GM19035 (cell line): ENCODE measurements around the gene TPK1.
A peak's percentile ranks its signal among the peaks of the same experiment; 100 is the strongest.

Experiments used
- ATAC-seq: cut with Tn5 transposase; IDR thresholded peaks from one replicate; pipeline ENCODE4 v1.9.1; 2021; ENCODE audit not compliant: unreplicated experiment

Gene TPK1

DNA sequence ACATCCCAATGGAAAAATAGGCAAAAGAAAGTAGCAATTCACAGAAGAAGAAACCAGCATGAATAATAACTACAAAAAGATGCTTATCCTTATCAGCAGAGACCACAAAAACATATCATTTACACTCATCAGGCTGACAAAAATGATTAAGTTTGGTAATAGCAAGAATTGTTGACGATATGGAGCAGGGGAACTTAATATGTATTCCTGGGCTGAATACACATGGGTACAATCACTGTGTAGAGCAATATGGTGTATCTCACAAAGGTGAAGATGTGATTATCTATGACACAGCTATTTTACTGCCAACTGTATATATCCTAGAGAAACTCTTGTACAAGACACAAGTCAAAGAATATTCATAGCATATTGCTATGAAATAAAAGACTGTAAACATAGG is 290.5 kb downstream of the TPK1 start:
- no peak for ATAC-seq

DNA sequence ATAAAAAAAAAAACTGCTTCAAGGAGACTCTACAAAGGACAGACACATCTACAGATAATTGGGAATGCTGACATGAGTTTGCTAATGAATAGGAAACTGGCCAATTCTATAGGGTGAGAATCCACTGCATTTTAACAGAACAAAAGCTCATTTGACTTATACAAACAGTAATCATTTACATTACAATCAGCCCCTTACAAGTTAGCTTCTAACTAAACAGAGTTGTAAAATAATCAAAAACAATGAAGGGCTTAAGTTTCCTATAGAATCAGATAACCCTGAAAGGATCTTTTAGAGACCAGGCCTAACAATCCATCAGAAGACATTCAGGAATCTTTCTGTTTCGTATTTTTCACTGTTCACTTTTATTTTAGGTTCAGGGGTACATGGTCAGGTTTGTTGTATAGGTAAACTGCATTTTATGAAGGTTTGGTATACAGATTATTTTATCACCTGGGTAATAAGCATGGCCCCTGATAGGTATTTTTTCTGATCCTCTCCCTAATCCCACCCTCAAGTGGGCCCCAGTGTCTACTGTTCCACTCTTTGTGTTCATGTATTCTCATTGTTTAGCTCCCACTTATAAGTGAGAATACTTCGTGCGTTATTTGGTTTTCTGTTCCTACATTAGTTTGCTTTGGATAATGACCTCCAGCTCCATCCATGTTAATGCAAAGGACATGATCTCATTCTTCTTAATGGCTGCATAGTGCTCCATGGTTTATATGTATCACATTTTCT is 301.0 kb downstream of the TPK1 start:
- no peak for ATAC-seq

DNA sequence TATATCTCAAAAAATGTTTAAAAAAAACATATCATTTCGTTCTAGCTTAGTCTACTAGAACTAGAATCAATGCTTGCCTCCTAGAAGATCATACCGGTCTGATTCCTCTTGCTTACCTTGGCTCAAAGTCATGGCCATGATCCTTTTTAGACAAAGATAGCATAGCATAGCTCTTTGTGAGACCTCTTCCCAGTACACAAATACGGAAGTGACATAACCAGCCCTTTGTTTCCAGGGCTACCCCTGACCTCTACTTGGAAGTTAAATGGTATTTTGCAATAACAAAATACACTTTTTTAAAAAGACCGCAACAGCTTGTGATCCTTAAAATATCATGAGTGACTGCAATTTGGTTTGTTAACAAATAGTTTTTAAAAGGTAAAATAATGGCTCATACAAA is 301.7 kb downstream of the TPK1 start:
- no peak for ATAC-seq

DNA sequence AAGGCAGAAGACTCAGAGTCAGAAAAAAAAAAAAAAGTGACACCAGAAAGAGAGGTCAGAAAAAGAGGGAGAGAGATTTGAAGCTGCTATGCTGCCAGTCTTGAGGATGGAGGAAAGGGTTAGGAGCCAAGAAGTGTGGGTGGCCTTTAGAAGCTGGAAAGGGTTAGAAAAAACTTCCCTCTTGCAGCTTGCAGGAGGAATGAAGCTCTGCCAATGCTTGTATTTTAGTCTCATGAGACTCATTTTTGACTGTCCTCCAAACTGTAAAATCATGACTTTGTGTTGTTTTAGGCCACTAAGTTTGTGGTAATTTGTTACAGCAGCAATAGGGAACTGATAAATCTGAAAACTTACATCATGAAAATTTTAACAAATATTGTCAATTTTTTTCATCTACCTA is 304.7 kb downstream of the TPK1 start:
- ATAC-seq, result no peak

DNA sequence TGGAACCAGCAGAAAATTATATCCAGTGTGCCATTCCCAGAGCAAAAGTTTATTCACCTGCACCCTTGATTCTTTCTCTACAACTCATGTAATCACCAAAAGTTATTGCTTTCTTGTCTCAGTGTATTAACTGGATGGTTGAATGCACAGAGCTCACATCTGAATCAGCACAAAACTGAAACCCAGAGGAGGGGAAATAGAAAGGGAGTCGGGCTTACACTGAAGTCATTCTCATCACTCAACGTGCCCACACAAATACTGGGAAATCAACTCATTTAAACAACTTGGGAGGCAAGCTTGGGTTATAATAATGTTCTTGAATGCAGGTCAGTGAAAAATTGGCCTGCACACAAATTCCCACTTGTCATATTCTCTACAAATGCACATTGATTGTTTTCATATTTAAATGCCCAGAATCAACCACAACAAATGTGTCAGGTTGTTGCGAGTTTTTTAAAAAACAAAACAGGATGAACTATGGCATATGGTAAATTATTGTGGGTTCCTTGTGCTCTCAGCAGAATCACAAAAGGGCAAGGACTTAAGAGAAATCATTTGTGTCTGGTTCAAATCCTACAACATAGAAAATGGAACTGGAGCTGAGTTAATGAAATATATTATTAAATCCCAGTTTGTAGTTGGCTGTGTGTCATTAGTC is 306.5 kb downstream of the TPK1 start:
- ATAC-seq, result peak; percentile 98

DNA sequence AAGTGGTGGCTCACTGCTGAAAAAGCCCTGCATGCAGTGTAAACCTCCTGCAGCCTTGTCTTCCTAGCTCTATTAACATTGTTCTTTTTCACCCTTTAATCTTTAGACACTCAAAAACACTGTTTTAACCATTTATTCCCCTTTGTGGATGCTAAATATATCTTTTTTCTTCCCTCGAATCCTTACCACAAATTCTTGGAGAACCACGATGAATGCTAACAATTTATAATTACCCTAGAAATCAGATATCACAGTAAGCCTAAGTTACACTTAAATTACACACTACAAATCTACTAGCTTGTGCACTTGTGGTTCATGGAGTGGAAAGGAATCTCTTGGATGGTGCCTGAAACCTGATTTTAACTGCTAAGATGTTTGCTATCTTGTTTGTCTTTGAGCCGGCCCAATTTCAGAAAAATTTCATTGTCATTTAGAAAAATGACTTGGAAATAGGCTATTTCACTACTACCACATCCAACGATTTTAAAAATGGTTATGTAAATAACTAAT is 307.3 kb downstream of the TPK1 start:
- ATAC-seq, result no peak

DNA sequence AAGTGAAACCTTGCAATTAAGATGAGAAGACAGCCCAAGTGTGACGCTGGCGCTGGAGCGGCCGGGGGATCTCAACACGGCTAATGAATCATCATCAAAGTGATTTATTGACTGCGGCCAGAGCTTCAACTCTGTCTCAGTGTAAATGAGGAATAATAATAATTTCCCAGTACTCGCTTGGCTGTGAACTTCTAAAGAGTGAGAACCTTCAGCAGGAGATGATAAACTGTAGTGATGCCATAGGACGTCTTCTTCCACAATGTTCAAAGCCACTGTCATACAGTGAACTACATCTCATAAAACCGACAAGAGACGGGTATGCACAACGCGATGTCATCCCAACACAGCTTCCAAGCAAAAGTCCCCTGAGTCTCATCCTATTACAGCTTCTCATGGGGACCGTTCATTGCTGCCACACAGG is 308.8 kb downstream of the TPK1 start:
- ATAC-seq, result no peak

DNA sequence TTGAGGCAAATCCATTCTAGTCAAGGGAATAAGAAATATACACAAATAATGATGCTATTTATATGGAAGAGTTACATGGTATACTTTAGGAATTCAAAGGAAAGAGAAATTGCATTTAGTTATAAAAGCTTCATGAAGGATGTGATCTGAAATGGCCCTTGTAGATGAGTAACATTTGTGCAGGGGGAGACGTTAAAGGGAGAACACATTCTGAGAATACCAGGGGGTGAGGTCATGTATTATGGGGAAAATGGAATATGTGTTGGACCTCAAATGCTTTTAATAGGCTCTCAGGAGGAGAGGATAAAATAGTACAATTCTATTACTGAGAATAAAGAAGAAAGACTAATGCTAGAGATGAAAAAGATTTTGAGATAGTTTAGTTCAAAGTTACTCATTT is 309.9 kb downstream of the TPK1 start:
- ATAC-seq, result no peak

DNA sequence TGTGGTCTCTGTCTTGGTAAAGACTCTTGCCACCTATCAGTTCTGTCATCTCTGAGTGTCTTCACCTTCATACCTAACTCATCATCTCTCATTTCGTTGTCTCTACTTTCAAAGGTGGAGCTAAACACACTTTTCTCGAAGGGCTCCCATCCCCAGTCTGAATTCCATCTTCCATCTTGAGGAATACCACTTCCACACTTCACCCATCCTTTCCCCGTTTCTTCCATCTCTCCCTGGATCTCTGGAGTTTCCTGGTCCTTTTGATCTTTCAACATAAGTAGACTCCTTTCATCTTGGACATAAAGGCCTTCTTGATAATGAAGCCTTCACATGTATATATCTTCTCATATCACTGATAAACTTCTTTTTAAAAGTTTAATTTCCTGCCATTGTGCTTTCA is 311.6 kb downstream of the TPK1 start:
- no peak for ATAC-seq

DNA sequence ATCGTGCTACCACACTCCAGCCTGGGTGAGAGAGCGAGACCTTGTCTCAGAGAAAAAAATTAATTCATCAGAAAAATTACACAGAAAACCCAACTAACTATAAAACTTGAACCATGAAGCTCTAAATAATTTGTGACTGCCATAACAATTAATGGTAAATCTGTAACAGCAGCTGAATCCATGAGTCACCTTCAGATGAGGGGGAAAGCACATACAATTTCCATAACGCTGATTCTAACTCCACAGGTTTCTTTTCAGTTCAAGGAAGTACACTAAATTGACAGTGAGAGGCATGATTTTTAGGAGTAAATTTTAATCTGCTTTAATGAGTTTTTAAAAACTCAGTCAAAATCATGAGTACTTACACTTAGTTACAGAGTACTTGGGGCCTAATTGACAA is 312.2 kb downstream of the TPK1 start:
- no peak for ATAC-seq

DNA sequence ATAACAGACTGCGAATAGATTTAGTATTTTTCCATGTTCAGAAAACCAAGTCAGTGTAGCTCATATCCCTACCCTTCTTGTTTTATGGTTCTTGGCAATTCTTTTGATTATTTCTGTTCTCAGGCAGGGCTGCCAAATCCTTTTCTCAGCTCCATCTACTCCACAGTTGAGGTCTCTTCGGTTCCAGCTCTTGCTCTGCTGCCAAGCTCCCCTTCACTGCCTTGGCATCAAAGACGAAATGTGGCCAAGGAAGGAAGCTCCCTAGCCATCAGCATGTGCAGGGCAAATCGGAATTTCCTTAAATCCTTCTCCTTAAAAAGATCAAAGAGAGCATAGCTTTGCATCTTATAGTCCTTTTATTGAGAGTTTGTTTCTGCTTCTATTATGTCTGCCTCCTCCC is 315.9 kb downstream of the TPK1 start:
- ATAC-seq, result no peak

DNA sequence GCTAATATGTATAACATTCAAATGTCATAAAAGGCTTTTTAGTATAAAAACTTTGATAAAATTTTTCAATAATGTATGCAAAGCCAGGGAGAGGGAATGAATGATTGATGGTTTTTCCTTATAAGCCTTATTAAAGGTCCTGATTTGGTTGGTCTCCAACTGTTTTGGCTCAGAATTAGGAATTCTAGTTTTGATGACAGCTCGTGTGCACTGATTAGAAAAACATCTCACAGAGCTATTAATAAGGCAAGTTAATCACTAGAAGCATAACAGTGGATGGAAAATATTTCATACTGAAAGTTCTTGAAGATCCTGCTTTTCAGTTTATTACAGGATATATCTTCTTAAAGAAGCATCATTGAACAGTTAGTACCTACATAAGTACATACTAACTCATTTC is 317.5 kb downstream of the TPK1 start:
- ATAC-seq, result no peak

DNA sequence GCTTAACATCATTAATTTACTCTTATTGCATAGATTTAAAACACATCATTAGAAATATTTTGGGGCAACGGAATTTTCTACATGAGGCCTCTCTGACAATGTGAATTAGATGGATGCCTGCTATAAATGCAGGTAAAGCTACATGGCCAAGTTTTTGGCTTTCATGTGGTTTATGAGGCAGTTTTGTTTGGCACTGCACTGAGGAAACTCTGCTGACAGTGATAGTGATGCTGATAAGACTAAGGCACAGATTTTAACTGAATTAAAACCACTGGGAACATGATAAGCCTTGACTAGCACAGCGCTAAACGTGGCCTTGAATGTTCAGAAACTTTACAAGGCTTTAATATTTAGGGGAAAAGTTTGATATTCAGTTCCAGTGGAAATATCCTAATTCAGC is 318.1 kb downstream of the TPK1 start:
- ATAC-seq, result no peak

DNA sequence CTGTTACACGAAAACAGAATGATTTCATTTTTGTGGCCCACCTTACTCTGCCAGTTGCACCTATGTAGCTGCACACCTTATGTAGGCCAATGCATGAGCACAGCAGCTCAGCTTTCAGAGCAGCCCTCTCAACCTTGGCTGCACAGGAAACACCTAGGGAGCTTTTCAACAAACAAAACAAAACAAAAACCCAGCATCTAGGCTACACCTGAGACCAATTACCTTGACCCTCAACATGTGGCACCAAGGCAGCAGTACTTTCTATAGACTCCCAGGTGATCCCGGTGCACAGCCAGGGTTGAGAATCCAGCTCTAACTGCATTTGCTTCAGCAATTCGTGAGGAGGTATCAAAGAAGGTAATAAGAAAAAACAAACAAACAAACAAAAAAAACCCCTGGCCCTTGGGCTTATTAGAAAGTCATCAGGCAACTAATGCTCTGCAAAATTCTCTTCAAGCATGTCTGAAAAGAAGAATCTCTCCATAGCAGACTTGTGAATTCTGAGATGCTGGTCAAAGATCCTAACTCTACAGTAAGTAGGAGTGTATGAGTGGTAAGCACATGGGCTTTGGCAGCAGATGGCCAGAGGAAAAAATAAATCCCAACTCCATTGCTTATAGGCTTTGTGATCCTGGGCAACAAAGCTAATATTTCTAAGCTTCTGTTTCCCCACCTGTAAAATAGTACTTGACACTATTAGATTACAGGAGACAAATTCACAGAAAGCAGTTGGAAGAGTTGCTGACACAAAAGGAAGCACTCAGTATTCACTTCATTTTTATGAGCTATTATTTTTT is 318.9 kb downstream of the TPK1 start:
- ATAC-seq, result no peak

DNA sequence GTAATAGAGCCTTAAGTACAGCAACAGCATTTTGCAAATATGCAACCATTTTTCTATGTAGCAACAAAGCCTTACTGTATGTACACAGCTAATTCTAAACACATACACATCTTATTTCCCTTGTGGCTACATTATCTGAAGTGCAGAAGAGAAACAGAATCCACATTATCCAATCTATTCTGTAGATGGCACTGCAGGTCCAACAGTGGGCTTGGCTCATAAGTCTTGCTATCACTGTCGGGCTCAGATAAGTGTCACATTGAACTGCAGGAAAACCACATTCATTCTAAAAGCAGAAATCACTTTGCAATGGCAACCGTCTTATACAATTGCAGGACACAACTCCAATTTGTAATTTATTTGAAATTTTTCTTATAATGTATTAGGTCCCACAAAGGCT is 322.5 kb downstream of the TPK1 start:
- ATAC-seq, result no peak

DNA sequence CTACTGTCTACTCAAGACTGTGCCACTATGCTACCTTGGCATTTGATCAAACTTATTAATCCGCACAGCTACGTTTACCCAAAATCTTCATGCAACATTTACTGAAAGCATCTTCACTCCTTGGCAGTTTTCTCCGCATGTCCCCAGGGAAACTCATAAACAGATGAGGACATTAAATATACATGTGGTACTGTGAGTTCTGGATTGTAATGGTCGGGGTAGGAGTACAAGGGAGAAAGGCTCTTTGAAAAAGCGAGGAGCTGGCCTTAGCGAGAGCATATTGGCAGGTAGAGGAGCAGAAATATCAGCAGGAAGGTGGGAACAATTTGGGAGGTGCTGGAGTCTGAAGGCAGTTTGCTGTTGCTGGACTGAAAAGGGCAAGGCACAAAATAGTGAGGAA is 325.2 kb downstream of the TPK1 start:
- no peak for ATAC-seq

DNA sequence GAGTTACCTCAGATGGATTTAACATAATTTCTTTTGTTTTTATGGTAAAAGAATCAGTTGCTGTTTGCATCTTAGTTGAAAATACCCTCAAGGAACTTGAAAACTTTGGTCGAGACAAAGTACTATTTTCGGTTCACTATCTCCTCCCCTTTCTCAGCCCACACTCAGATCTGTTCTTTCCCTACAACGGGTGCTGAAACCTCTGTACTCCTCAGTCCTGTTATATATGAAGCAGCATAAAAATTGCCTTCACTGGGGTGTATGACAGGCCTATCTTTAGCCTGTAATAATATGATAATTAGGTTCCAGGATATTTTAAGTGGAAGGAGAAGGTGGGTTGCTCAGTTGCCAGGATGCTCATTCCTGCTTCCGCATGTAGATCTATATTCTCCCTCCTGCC is 327.2 kb downstream of the TPK1 start:
- peak; percentile 97 for ATAC-seq

DNA sequence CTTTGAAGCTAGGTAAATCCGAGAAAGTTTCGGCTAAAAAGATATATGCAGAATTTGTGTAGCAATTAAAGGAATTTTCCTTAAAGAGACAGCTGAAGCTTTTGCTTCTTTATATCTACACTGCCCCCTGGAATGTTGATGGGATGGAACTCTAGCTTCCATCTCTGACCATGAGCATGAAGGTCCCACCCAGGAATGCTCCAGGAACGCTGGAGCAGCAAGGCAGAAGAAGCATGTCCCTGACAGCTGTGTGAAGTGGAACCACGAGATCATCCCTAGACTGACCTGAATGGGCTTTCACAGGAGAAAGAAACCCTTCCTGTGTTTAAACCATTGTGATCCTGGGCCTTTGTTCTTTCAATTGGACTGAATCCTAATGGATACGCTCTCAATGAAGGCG is 332.6 kb downstream of the TPK1 start:
- no peak for ATAC-seq

DNA sequence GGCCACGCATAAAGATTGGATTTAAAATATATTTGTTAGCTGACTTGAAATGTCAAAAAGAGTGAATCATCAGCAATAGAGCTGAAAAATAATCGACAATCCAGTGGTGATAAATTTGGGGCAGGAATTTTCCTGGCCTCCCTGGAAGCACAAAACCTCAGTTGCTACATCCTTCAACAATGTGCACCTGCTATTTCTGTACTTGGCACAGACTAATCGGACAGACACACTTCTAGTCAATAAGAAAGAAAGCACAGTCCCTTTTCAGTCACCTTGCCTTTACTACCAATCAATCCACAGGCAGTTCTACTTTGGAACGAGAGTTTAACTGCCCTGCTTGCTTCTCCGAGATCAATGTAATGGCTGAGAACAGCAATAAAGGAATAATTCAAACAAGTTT is 335.6 kb downstream of the TPK1 start:
- no peak for ATAC-seq

DNA sequence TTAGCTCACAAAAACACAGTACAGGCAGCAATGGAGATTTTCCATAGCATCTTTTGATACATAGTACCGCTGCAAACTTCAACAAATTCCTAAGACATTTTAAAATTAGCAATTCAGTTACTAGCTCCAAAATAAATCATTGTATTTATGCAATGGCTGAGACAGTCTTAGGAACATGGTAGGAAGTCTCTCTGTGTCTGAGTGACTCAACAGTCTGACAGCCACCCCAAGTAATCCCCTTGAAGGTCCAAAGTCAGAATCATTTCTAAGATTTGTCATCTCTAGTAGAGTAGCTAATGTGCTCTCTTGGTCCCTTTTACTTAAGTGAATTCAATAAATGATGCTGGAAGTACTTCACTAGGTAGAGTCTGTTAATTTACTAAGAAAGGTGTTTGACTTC is 338.6 kb downstream of the TPK1 start:
- no peak for ATAC-seq

DNA sequence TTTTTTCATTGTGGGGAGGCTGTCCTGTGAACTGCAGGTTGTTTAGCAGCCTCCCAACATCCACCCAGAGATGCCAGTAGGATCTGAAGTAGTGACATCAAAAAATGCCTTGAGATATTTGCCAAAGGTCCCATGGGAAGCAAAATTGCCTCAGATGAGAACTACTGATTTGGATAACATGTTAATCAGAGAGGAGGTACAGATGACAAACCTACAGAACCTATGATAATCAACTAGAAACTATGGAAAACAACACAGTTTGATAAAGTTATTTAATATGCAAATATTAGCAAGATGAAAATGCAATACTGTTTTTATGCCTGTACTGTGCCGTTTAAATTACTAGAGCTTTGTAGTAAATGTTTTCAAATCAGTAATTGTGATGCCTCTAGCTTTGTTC is 341.5 kb downstream of the TPK1 start:
- ATAC-seq, result no peak

DNA sequence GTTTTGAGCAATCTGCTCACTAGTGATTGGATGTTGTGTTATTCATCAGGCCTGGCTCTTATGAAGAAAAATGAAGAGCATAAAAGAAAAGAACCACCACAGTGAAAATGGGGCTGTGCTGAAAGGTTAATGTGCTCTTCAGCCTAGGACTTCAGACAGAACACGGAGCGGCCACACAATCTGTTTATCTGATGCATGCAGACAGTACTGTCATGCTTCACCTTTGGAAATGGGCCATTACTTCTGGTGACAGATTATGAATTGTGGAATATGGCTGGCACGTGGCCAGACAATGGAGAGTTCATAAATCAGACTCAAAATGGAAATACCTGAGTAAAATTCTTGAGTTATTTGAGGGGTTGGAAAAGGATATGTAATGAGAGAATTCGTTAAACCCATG is 346.3 kb downstream of the TPK1 start:
- ATAC-seq, result no peak
